ENCODE measurements around the gene CCDC169. TPM values are rescaled to one million over a fixed set of nuclear protein-coding genes. Genes with fewer than 3 reads are reported as not detected.
"Not testable (repeated sequence)": the region's sequence is repeated elsewhere in the genome, so short reads cannot be mapped to it uniquely, and the experiment has no call there.

The CCDC169 gene
- total RNA-seq, 2 donors from 2014 or later, result 0.46 to 0.62 TPM

DNA sequence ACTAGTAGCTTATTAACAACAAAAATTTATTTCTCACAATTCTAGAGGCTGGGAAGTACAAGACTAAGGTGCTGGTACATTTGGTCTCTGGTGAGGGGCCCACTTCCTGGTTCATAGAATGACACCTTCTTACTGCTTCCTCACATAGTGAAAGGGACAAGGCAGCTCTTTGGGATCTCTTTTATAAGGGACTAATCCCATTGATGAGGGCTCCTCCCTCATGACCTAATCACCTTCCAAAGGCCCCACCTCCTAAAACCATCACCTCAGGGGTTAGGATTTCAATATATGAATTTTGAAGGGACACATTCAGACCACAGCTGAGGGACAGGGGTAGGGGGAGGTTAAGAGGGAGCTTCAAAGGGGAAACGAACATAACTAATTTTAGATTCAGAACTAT, 28.3 kb upstream of the CCDC169 start:
- Mint-ChIP-seq H3K27ac (no peak overlapping the region), H3K9me3 (no peaks in the 10 kb centered on the region), H3K36me3 (peaks cover 7 to 20% of the 10 kb centered on the region in 2 donors)
- ATAC-seq, result no peak
- DNase-seq (ENCODE audit: low spot score in 2 of 2), result no peak

DNA sequence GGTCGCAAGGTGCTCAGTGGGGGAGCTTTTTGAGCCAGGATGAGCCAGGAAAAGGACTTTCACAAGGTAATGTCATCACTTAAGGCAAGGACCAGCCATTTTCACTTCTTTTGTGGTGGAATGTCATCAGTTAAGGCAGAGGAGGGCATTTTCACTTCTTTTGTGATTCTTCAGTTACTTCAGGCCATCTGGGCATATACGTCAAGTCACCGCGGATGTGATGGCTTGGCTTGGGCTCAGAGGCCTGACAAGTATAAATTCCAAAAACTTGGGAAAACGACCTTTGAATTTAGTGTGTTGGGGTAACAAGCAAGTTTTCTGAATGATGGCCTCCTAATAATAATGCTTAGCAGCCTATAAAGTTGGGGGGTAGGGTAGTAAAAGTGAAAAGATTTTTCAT, 27.3 kb upstream of the CCDC169 start:
- DNase-seq (ENCODE audit: low spot score in 2 of 2); ATAC-seq; H3K9me3 Mint-ChIP-seq: not testable (repeated sequence)
- Mint-ChIP-seq H3K27ac (peak overlapping the region in 1 of 2 donors; percentile 60), H3K36me3 (peaks cover 7 to 28% of the 10 kb centered on the region in 2 donors)

DNA sequence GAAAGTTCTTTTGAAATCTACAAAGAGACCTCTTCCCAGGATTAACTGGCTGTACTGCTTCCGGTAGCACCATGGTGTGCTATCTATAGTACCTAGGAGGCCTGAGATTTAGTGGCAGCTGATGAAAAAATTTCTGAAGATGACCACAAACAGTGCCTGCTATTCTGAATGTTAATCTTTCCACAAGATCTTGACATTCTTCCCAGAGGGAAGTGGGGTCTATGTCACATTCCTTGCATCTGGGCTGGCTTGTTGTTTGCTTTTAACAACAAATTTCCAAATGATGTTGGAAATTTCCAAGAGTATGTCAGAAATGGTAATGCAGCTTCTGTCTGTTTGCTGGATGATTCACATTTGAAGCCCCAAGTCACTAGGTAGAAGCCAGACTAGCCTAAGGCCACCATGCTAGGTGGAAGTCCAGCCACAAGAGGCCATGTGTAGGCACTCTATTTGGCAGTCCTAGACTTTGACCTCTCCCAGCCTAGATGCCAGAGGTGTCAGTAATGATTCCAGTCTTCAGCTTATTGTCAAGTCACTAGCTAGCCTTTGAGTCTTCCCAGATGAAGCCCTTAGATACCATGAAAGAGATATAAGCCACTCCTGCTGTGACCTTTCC, 26.4 kb upstream of the CCDC169 start:
- ATAC-seq, result no peak
- Mint-ChIP-seq H3K36me3 (peaks cover 7 to 30% of the 10 kb centered on the region in 2 donors), H3K9me3 (no peaks in the 10 kb centered on the region)

GRCh38 chr13:36323408-36323807, 25.8 kb upstream of the CCDC169 start:
- ATAC-seq, result no peak
- Mint-ChIP-seq H3K36me3 (peaks cover 7 to 28% of the 10 kb centered on the region in 2 donors), H3K9me3 (no peaks in the 10 kb centered on the region), H3K27ac (no peak overlapping the region)
- no peak for DNase-seq (ENCODE audit: low spot score in 2 of 2)

More for the DNA sequence above, 26.4 kb upstream of the CCDC169 start:
- peak overlapping the region in 1 of 2 donors; percentile 60 for H3K27ac Mint-ChIP-seq
- DNase-seq (ENCODE audit: low spot score in 2 of 2), result no peak

DNA sequence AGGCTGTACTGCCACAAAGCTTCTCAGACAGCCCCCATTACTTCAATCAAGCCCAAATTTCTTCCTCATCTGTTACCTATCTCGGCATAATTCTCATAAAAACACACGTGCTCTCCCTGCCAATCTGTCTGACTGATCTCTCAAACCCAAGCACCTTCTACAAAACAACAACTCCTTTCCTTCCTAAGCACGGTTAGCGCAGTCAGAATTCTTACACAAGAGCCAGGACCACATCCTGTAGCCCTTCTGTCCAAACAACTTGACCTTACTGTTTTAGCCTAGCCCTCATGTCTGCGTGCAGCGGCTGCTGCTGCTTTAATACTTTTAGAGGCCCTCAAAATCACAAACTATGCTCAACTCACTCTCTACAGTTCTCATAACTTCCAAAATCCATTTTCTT, 22.2 kb upstream of the CCDC169 start:
- not testable (repeated sequence) for H3K9me3 Mint-ChIP-seq; ATAC-seq; DNase-seq (ENCODE audit: low spot score in 2 of 2)
- H3K27ac Mint-ChIP-seq, result peak overlapping the region in 1 of 2 donors; percentile 19
- H3K36me3 Mint-ChIP-seq, result peaks cover 6 to 36% of the 10 kb centered on the region in 2 donors

GRCh38 chr13:36313047-36313969, 15.7 kb upstream of the CCDC169 start:
- Mint-ChIP-seq H3K36me3 (peaks cover 20 to 29% of the 10 kb centered on the region in 2 donors), H3K27ac (no peak overlapping the region), H3K9me3 (no peaks in the 10 kb centered on the region)
- DNase-seq (ENCODE audit: low spot score in 2 of 2) (no peak), ATAC-seq (peak in 1 of 2 donors; percentile 74)

- Mint-ChIP-seq H3K36me3 (peaks cover 19 to 20% of the 10 kb centered on the region in 2 donors), H3K9me3 (no peaks in the 10 kb centered on the region), H3K27ac (no peak overlapping the region)
- no peak for DNase-seq (ENCODE audit: low spot score in 2 of 2)
- no peak for ATAC-seq
Measured at GRCh38 chr13:36310417-36311108, 12.9 kb upstream of the CCDC169 start.

DNA sequence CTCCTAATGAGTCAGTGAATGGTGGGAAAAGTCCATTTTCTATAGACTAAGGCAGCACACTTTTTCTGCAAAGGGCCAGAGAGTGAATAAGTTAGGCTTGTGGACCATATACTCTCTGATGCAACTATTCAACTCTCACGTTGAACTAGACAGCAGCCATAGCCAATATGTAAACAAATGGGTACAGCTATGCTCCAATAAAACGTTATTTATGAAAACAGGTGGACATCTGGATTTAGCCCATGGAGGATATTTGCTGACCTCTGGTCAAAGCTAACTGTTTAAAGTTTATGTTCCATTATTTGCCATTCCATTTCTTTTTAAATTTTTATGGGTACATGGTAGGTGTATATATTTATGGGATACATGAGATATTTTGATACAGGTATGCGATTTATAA, 4.7 kb upstream of the CCDC169 start:
- no peaks in the 10 kb centered on the region for H3K9me3 Mint-ChIP-seq
- H3K27ac Mint-ChIP-seq, result no peak overlapping the region
- H3K36me3 Mint-ChIP-seq, result peaks cover 6 to 10% of the 10 kb centered on the region in 2 donors
- ATAC-seq, result no peak
- DNase-seq (ENCODE audit: low spot score in 2 of 2), result no peak

GRCh38 chr13:36299469-36299868, 1.9 kb upstream of the CCDC169 start:
- not testable (repeated sequence) for H3K27ac Mint-ChIP-seq; H3K36me3 Mint-ChIP-seq; DNase-seq (ENCODE audit: low spot score in 2 of 2); ATAC-seq; H3K9me3 Mint-ChIP-seq

DNA sequence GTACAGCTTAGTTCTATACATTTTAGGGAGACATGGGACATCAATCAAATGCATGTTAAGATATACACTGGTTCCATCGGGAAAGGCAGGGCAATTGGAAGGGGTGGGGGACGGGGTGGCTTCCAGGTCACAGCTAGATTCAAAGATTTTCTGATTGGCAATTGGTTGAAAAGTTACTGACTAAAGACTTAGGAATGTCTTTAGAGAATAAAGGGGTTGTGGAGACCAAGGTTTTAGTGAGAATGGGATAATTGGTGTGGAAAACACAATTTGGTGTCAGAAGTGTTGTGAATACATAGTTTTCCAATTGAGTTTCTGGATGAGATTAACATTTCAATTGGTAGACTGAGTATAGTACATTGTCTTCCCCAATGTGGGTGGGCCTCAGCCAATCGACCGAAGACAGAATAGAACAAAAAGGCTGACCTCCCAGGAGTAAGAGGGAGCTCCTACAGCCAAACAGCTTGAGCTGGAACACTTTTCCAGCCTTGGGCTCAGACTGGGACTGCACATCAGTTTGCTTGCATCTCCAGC, 988 bp upstream of the CCDC169 start:
- no peak for DNase-seq (ENCODE audit: low spot score in 2 of 2)
- H3K36me3 Mint-ChIP-seq, result peaks cover 6% of the 10 kb centered on the region in 2 donors
- H3K27ac Mint-ChIP-seq, result no peak overlapping the region
- no peaks in the 10 kb centered on the region for H3K9me3 Mint-ChIP-seq
- no peak for ATAC-seq

DNA sequence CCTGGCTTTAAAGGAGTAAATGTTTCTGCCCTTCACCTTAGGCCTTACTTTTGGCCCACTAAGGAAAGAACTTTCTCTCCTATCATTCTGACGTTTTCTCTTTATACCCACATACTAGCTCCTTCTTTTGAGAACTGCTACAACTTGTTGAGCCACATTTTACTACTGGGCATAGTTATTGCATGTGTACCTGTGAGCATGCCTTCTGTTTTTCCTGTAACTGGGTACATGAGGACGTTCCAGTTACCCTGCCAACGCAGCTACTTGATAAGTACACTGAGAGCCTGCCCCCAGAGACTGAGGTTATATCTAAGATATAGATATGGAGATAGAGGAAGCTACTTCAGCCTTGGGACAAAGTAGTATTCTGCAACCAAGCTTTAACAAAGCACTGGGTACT, 3.5 kb downstream of the CCDC169 start:
- Mint-ChIP-seq H3K27ac (no peak overlapping the region), H3K9me3 (no peaks in the 10 kb centered on the region), H3K36me3 (peaks cover 6% of the 10 kb centered on the region in 2 donors)
- ATAC-seq (no peak), DNase-seq (ENCODE audit: low spot score in 2 of 2) (no peak)

GRCh38 chr13:36293497-36293896, 4.1 kb downstream of the CCDC169 start:
- ATAC-seq (no peak), DNase-seq (ENCODE audit: low spot score in 2 of 2) (no peak)
- no peak overlapping the region for H3K27ac Mint-ChIP-seq
- peaks cover 5 to 6% of the 10 kb centered on the region in 2 donors for H3K36me3 Mint-ChIP-seq
- no peaks in the 10 kb centered on the region for H3K9me3 Mint-ChIP-seq

DNA sequence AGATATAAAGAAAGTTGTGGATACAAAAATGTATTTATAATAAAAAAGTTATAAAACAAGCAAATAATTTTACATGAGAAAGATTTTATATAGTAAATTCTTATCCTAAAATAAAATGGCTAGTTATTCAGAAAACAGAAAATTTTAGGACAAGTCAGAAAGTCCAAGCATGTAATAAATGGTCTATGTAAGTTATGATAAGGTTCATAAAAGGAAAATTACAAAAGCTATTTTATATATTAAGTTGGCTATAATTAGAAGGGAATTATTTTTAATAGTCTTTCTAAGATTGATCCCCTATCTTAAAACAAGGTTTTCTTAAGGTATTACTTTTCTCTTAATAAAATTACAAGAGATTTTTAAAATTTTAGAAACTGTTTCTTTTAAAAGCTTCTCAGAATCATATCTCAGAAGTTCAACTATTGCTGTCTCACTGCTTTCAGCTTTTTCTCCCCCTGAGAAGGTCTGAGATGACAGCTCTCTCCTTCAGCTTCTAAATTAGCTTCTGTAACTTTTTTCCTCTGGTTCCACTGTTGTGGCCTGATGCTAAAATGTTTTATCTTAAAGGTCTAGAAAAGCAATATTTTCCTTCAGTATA, 8.7 kb downstream of the CCDC169 start:
- Mint-ChIP-seq H3K36me3 (no peaks in the 10 kb centered on the region), H3K27ac (no peak overlapping the region), H3K9me3 (no peaks in the 10 kb centered on the region)
- DNase-seq (ENCODE audit: low spot score in 2 of 2) (no peak), ATAC-seq (no peak)

DNA sequence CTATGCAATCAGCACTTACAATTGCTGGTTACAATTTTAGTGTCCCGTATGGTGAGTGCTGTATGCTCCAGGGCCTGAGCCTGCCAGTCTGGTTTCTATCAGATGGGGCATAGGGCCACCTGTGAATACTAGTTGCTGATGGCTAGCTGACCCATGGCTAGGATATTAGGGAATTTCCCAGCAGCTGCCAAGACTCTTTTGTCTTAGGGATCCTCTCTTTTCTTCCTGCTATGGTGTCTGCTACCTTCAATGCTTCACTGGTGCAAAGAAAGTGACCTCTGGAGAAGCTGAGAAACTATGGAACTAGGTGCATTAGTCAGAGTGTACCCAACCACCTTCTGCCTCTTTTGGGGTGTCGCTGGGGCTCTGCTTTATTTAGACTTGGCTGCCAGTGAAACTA, 11.6 kb downstream of the CCDC169 start:
- DNase-seq (ENCODE audit: low spot score in 2 of 2), result no peak
- Mint-ChIP-seq H3K9me3 (no peaks in the 10 kb centered on the region), H3K36me3 (no peaks in the 10 kb centered on the region), H3K27ac (no peak overlapping the region)
- ATAC-seq, result no peak

DNA sequence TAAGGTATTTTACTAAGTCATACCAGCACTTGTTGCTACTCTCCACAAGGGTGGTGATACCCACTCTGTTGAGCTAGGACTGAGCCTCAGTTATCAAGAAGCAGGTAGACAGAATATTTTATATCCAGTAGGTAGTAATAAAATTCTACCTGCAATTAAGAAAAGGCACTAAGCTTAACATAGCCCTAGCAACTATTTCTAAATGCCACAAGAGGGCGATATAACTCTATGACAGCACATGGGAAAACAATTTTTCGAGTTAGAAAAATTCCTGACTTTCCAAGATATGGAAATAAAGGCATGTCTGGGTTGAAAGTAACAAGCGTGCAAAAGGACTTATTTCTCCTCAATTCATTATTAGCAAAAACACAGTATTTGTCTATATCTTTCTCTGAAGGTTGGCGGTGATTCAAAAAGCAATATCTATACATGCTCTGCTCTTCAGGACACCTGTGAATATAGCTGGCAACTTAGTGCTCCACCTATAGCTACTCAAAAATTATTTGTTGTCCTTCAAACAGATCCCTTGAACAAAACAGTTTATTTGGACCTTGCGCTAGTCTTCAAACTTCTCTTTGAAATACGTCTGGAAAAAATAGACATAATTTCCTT, 14.7 kb downstream of the CCDC169 start:
- H3K27ac Mint-ChIP-seq, result no peak overlapping the region
- no peaks in the 10 kb centered on the region for H3K9me3 Mint-ChIP-seq
- ATAC-seq, result peak in 1 of 2 donors; percentile 40
- no peak for DNase-seq (ENCODE audit: low spot score in 2 of 2)
- no peaks in the 10 kb centered on the region for H3K36me3 Mint-ChIP-seq

All from activated naive CD4-positive, alpha-beta T cell treated with anti-CD3 and anti-CD28 coated beads, Interleukin-2, amount 50 U/mL, for 72 hours (primary cell).